Liver (tissue), 9 donors: ENCODE results near the gene RTF2. TPM values are rescaled to one million over a fixed set of nuclear protein-coding genes. Genes with fewer than 3 reads are reported as not detected.

ENCODE experiments used
- DNase-seq: peaks from one replicate; pipeline ENCODE4 v3.0.0-alpha.2; 2017; ENCODE audit warnings: low spot score
- H3K27ac ChIP-seq, 2 donors: one replicate each; pipeline ENCODE4 v1.7.0; 2013; ENCODE audit warnings: inconsistent platforms in 2 of 2, low read length in 2 of 2, control low read depth in 1 of 2, low read depth in 1 of 2, mild to moderate bottlenecking in 1 of 2
- H3K27me3 ChIP-seq, 4 donors: one replicate each; pipeline versions ENCODE4 v1.6.1 to v1.7.0; 2013; ENCODE audit warnings: low read length in 3 of 4, inconsistent platforms in 1 of 4, mild to moderate bottlenecking in 1 of 4, moderate library complexity in 1 of 4; ENCODE audit not compliant: control insufficient read depth in 4 of 4, insufficient read depth in 4 of 4
- H3K36me3 ChIP-seq, 4 donors: one replicate each; pipeline versions ENCODE4 v1.6.1 to v1.7.0; 2013; ENCODE audit warnings: low read length in 3 of 4, mild to moderate bottlenecking in 3 of 4, low read depth in 1 of 4, moderate library complexity in 1 of 4; ENCODE audit not compliant: control insufficient read depth in 4 of 4, insufficient read depth in 3 of 4
- H3K4me1 ChIP-seq, 4 donors: one replicate each; pipeline versions ENCODE4 v1.6.1 to v1.7.0; 2013; ENCODE audit warnings: low read length in 3 of 4, mild to moderate bottlenecking in 3 of 4, moderate library complexity in 1 of 4; ENCODE audit not compliant: control insufficient read depth in 4 of 4, insufficient read depth in 4 of 4
- H3K4me3 ChIP-seq, 3 donors: one replicate each; pipeline versions ENCODE4 v1.6.1 to v1.7.0; 2013; ENCODE audit warnings: low read length in 3 of 3, control low read depth in 1 of 3, low read depth in 1 of 3, mild to moderate bottlenecking in 1 of 3
- H3K9ac ChIP-seq, 2 donors: one replicate each; pipeline ENCODE4 v1.7.0; 2013; ENCODE audit warnings: low read length in 2 of 2, mild to moderate bottlenecking in 2 of 2, moderate library complexity in 2 of 2, control low read depth in 1 of 2, low read depth in 1 of 2
- H3K9me3 ChIP-seq, 4 donors: one replicate each; pipeline versions ENCODE4 v1.6.1 to v1.7.0; 2013; ENCODE audit warnings: low read length in 3 of 4; ENCODE audit not compliant: control insufficient read depth in 4 of 4
- EGR1 ChIP-seq, 2 donors: IDR thresholded peaks; 2 replicates each; pipeline ENCODE4 v1.6.1; 2016 to 2018; ENCODE audit warnings: antibody characterized with exemption in 2 of 2, low read depth in 2 of 2
- FOXA1 ChIP-seq: IDR thresholded peaks from 2 replicates; pipeline ENCODE4 v1.6.1; 2016; ENCODE audit warnings: antibody characterized with exemption
- FOXA2 ChIP-seq: IDR thresholded peaks from 2 replicates; pipeline ENCODE4 v1.6.1; 2016; ENCODE audit warnings: antibody characterized with exemption
- GABPA ChIP-seq, 2 donors: IDR thresholded peaks in 1 of 2; conservative IDR thresholded peaks in 1 of 2; 2 replicates each; pipeline ENCODE4 v1.6.1; 2016; ENCODE audit warnings: antibody characterized with exemption in 2 of 2, mild to moderate bottlenecking in 1 of 2, moderate library complexity in 1 of 2
- HNF4A ChIP-seq, 2 donors: conservative IDR thresholded peaks; 2 replicates each; pipeline ENCODE4 v1.6.1; 2016; ENCODE audit warnings: antibody characterized with exemption in 2 of 2, mild to moderate bottlenecking in 2 of 2
- HNF4G ChIP-seq: IDR thresholded peaks from 2 replicates; pipeline ENCODE4 v1.6.1; 2016; ENCODE audit warnings: antibody characterized with exemption
- JUND ChIP-seq, 2 donors: IDR thresholded peaks; 2 replicates each; pipeline ENCODE4 v1.6.1; 2016; ENCODE audit warnings: antibody characterized with exemption in 2 of 2
- NR2F2 ChIP-seq: IDR thresholded peaks from 2 replicates; pipeline ENCODE4 v1.6.1; 2016; ENCODE audit warnings: antibody characterized with exemption
- RAD21 ChIP-seq, 2 donors: IDR thresholded peaks; 2 replicates each; pipeline ENCODE4 v1.6.1; 2016; ENCODE audit warnings: antibody characterized with exemption in 2 of 2, mild to moderate bottlenecking in 2 of 2
- RXRA ChIP-seq, 2 donors: IDR thresholded peaks; 2 replicates each; pipeline ENCODE4 v1.6.1; 2017 to 2018; ENCODE audit warnings: antibody characterized with exemption in 2 of 2, mild to moderate bottlenecking in 1 of 2
- SP1 ChIP-seq: IDR thresholded peaks from 2 replicates; pipeline ENCODE4 v1.6.1; 2018; ENCODE audit warnings: antibody characterized with exemption, mild to moderate bottlenecking
- TAF1 ChIP-seq: conservative IDR thresholded peaks from 2 replicates; pipeline ENCODE4 v1.6.1; 2016; ENCODE audit warnings: antibody characterized with exemption, mild to moderate bottlenecking
- YY1 ChIP-seq: IDR thresholded peaks from 2 replicates; pipeline ENCODE4 v1.6.1; 2016; ENCODE audit warnings: antibody characterized with exemption, mild to moderate bottlenecking
- whole genome bisulfite sequencing: extraction: QIAGEN DNeasy Blood & Tissue Kit; methylation state at CpG from one replicate; pipeline ENCODE4 v1.1.7; 2013; 5-methylcytosine and 5-hydroxymethylcytosine counted together
- polyA plus RNA-seq, 2 donors: library from polyadenylated mRNA; stranded (reverse) in 1 of 2; unstranded in 1 of 2; fragments of 200-250 nt in 1 of 2; fragments of >200 nt in 1 of 2; fragmentation: Nextera tagmentation in 1 of 2; extraction: Ambion mirVana in 1 of 2; gene quantifications; one replicate each; pipeline versions ENCODE4 v1.2.1 to v1.2.3, GENCODE V29; 2013 to 2015
- total RNA-seq, 2 donors: library from RNA; depleted of rRNA; stranded (reverse); fragments of >200 nt; gene quantifications; one replicate each; pipeline ENCODE4 v1.2.3, GENCODE V29; 2014
- TF ChIP-seq, protein P1 (sequence below): IDR thresholded peaks from 2 replicates; pipeline ENCODE4 v1.6.1; 2016; ENCODE audit warnings: antibody characterized with exemption
- TF ChIP-seq, protein P2 (sequence below): IDR thresholded peaks from 2 replicates; pipeline ENCODE4 v1.6.1; 2016; ENCODE audit warnings: antibody characterized with exemption
- TF ChIP-seq, protein P3 (sequence below): IDR thresholded peaks from 2 replicates; pipeline ENCODE4 v1.6.1; 2016; ENCODE audit warnings: antibody characterized with exemption
- TF ChIP-seq, protein P4 (sequence below): fragments of 150-350 bp; IDR thresholded peaks from 2 replicates; pipeline ENCODE4 v1.5.1; 2017; ENCODE audit warnings: improper control_type of control experiment, low read depth, low read length; ENCODE audit not compliant: missing input control
- TF ChIP-seq, protein P5 (sequence below): IDR thresholded peaks from 2 replicates; pipeline ENCODE4 v1.6.1; 2016; ENCODE audit warnings: antibody characterized with exemption, mild to moderate bottlenecking
- donor health status: healthy.
- donor health status: healthy.
- donor health status: healthy.
- donor health status: healthy.
- donor health status: healthy.

The RTF2 gene
- total and polyA plus RNA-seq, 4 donors = 29.0 to 46.6 (median 35.1) TPM

DNA sequence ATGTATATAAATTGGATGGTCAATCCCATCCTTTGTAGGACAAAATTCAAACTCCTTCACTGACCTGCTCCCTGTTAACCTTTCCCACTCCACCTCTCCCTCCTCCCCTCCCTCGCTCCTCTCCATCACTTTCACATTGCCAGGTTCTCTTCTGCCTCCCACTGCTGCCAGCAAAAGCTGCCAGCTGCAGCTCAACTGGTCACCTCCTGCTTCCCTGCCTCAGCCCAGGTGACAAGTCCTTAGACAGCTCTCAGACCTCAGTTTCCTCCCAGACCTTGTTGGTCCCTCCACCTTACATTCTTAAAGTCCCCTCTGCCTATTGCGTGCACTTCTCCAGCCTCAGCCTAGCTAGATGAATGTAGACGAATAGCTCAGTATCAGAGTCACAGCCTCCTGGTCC lies 23.3 kb upstream of the RTF2 start:
- TF ChIP-seq, protein P1, sequence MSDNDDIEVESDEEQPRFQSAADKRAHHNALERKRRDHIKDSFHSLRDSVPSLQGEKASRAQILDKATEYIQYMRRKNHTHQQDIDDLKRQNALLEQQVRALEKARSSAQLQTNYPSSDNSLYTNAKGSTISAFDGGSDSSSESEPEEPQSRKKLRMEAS = no peak
- TF ChIP-seq, protein P2, sequence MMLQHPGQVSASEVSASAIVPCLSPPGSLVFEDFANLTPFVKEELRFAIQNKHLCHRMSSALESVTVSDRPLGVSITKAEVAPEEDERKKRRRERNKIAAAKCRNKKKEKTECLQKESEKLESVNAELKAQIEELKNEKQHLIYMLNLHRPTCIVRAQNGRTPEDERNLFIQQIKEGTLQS = no peak
- TF ChIP-seq TAF1 = no peak
- no peak for TF ChIP-seq HNF4A (conservative IDR thresholded peaks at IDR 0.05)
- TF ChIP-seq, protein P3, sequence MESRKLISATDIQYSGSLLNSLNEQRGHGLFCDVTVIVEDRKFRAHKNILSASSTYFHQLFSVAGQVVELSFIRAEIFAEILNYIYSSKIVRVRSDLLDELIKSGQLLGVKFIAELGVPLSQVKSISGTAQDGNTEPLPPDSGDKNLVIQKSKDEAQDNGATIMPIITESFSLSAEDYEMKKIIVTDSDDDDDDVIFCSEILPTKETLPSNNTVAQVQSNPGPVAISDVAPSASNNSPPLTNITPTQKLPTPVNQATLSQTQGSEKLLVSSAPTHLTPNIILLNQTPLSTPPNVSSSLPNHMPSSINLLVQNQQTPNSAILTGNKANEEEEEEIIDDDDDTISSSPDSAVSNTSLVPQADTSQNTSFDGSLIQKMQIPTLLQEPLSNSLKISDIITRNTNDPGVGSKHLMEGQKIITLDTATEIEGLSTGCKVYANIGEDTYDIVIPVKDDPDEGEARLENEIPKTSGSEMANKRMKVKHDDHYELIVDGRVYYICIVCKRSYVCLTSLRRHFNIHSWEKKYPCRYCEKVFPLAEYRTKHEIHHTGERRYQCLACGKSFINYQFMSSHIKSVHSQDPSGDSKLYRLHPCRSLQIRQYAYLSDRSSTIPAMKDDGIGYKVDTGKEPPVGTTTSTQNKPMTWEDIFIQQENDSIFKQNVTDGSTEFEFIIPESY = no peak
- TF ChIP-seq EGR1 (IDR thresholded peaks at IDR 0.05; ENCODE audit: low read depth in 2 of 2) = no peak
- no peak for TF ChIP-seq RAD21 (IDR thresholded peaks at IDR 0.05)
- TF ChIP-seq NR2F2 = no peak
- TF ChIP-seq, protein P4, sequence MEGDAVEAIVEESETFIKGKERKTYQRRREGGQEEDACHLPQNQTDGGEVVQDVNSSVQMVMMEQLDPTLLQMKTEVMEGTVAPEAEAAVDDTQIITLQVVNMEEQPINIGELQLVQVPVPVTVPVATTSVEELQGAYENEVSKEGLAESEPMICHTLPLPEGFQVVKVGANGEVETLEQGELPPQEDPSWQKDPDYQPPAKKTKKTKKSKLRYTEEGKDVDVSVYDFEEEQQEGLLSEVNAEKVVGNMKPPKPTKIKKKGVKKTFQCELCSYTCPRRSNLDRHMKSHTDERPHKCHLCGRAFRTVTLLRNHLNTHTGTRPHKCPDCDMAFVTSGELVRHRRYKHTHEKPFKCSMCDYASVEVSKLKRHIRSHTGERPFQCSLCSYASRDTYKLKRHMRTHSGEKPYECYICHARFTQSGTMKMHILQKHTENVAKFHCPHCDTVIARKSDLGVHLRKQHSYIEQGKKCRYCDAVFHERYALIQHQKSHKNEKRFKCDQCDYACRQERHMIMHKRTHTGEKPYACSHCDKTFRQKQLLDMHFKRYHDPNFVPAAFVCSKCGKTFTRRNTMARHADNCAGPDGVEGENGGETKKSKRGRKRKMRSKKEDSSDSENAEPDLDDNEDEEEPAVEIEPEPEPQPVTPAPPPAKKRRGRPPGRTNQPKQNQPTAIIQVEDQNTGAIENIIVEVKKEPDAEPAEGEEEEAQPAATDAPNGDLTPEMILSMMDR = no peak
- no peak for TF ChIP-seq GABPA (IDR thresholded peaks at IDR 0.05 in 1 of 2, conservative IDR thresholded peaks at IDR 0.05 in 1 of 2)
- no peak for TF ChIP-seq RXRA (IDR thresholded peaks at IDR 0.05)
- TF ChIP-seq HNF4G = no peak
- TF ChIP-seq FOXA2 = no peak
- no peak for TF ChIP-seq YY1
- no peak for TF ChIP-seq SP1
- TF ChIP-seq, protein P5, sequence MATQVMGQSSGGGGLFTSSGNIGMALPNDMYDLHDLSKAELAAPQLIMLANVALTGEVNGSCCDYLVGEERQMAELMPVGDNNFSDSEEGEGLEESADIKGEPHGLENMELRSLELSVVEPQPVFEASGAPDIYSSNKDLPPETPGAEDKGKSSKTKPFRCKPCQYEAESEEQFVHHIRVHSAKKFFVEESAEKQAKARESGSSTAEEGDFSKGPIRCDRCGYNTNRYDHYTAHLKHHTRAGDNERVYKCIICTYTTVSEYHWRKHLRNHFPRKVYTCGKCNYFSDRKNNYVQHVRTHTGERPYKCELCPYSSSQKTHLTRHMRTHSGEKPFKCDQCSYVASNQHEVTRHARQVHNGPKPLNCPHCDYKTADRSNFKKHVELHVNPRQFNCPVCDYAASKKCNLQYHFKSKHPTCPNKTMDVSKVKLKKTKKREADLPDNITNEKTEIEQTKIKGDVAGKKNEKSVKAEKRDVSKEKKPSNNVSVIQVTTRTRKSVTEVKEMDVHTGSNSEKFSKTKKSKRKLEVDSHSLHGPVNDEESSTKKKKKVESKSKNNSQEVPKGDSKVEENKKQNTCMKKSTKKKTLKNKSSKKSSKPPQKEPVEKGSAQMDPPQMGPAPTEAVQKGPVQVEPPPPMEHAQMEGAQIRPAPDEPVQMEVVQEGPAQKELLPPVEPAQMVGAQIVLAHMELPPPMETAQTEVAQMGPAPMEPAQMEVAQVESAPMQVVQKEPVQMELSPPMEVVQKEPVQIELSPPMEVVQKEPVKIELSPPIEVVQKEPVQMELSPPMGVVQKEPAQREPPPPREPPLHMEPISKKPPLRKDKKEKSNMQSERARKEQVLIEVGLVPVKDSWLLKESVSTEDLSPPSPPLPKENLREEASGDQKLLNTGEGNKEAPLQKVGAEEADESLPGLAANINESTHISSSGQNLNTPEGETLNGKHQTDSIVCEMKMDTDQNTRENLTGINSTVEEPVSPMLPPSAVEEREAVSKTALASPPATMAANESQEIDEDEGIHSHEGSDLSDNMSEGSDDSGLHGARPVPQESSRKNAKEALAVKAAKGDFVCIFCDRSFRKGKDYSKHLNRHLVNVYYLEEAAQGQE = no peak
- no peak for TF ChIP-seq FOXA1
- no peak for TF ChIP-seq JUND (IDR thresholded peaks at IDR 0.05)
- WGBS = 92% methylated on average over 3 of the region's 3 CpGs
- Histone ChIP-seq H3K4me1 (no peaks in the 10 kb centered on the region), H3K27me3 (no peaks in the 10 kb centered on the region), H3K27ac (no peak overlapping the region), H3K36me3 (no peaks in the 10 kb centered on the region), H3K4me3 (no peak overlapping the region), H3K9ac (no peak overlapping the region), H3K9me3 (no peaks in the 10 kb centered on the region)
- DNase-seq = no peak
